Measurements from ENCODE around the gene ARL6IP6.

ARL6IP6 gene

GRCh38 chr2:152811916-152812315 lies 93.5 kb downstream of the ARL6IP6 start:
- no peak for DNase-seq
